ENCODE measurements around the gene DPYD. TPM values are rescaled to one million over a fixed set of nuclear protein-coding genes. Genes with fewer than 3 reads are reported as not detected.

The DPYD gene
- total and polyA plus RNA-seq, 12 donors = 4.1 to 22.0 (median 7.0) TPM

DNA sequence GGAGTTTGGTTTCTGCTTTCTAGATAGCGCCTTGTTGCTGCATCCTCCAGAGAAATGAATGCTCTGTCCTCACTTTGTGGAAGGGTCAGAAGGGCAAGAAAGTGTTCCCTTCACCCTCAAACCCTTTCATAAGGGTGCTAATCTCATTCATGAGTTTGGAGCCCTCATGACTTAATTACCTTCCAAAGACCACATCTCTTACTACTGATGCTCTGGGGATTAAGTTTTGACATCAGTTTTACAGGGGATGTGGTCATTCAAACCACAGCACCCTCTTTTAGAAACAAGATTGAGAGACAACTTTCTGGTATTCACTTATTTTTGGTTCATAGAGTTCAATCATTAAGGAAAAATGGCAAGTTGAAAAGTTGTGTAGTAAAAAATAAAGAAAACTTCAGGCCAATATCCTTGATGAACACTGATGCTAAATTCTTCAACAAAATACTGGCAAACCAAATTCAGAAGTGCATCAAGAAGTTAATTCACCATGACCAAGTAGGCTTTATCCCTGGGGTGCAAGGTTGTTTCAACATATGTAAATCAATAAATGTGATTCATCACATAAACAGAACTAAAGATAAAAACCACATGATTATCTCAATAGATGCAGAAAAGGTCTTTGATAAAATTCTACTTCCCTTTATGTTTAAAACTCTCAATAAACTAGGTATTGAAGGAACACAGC lies 757.1 kb downstream of the DPYD start:
- ATAC-seq = no peak
- H3K4me1 ChIP-seq = peaks cover 0 to 11% (median 7%) of the 10 kb centered on the region in 9 donors
- no peaks in the 10 kb centered on the region for H3K27me3 ChIP-seq
- H3K36me3 ChIP-seq = peaks cover 0 to 9% (median 0%) of the 10 kb centered on the region in 9 donors
- no peak overlapping the region for H3K27ac ChIP-seq
- WGBS, 2 donors = 92 to 98% methylated on average over 1 of the region's 1 CpG
- DNase-seq = no peak
- peaks cover 0 to 23% (median 10%) of the 10 kb centered on the region in 11 donors for H3K9me3 ChIP-seq
- H3K4me3 ChIP-seq = no peak overlapping the region
- intact Hi-C loops (cut with DNase I) = no loop called here
- TF ChIP-seq, protein P1, sequence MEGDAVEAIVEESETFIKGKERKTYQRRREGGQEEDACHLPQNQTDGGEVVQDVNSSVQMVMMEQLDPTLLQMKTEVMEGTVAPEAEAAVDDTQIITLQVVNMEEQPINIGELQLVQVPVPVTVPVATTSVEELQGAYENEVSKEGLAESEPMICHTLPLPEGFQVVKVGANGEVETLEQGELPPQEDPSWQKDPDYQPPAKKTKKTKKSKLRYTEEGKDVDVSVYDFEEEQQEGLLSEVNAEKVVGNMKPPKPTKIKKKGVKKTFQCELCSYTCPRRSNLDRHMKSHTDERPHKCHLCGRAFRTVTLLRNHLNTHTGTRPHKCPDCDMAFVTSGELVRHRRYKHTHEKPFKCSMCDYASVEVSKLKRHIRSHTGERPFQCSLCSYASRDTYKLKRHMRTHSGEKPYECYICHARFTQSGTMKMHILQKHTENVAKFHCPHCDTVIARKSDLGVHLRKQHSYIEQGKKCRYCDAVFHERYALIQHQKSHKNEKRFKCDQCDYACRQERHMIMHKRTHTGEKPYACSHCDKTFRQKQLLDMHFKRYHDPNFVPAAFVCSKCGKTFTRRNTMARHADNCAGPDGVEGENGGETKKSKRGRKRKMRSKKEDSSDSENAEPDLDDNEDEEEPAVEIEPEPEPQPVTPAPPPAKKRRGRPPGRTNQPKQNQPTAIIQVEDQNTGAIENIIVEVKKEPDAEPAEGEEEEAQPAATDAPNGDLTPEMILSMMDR (IDR thresholded peaks at IDR 0.05) = no peak

DNA sequence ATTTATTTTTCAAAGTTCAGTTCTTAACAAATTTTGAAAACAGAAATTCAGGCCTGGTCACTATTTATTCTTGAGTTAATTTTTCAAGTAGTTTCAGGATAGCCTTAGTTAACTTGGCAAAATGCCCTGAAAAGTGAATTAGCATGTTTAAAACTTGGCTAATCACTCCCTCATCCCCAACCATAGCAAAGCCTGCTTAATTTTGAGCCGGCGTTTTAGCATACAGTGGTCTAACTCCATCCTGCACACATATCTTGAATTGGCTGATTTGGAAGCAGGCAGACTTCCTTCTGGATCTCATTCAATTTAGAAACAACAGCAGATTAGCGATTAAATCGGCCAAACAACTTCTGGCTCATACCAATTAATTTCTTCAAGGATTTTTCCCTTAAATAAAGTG lies 760.0 kb downstream of the DPYD start:
- peaks cover 0 to 23% (median 10%) of the 10 kb centered on the region in 11 donors for H3K9me3 ChIP-seq
- DNase-seq = no peak
- H3K4me3 ChIP-seq = no peak overlapping the region
- peaks cover 0 to 3% (median 0%) of the 10 kb centered on the region in 9 donors for H3K36me3 ChIP-seq
- H3K27me3 ChIP-seq = no peaks in the 10 kb centered on the region
- 38 to 41% methylated on average over 4 of the region's 4 CpGs for WGBS, 2 donors
- peaks cover 0 to 11% (median 7%) of the 10 kb centered on the region in 9 donors for H3K4me1 ChIP-seq
- no peak overlapping the region for H3K27ac ChIP-seq
- TF ChIP-seq, protein P1 (IDR thresholded peaks at IDR 0.05) = no peak
- intact Hi-C loops (cut with DNase I) = no loop called here
- peak in 2 of 8 donors; percentile 23 to 58 for ATAC-seq

DNA sequence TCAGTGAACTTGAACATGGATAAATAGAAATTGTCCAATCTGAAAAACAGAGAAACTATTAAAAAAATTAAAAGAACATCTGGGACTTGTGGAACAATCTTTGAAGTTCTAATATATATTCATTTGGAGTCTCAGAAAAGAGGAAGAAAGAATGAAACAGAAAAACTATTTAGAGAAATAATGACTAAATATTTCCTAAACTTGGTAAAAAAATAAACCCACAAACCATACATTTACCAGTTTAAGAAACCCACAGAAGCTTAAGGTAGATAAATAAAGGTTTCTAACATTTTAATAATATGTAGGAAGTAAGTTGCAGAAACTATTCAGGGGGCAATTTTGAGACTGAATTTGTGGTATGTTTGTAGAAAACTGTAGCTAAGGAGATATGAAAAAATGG lies 761.5 kb downstream of the DPYD start:
- no peak for DNase-seq
- intact Hi-C loops (cut with DNase I) = no loop called here
- Histone ChIP-seq H3K36me3 (no peaks in the 10 kb centered on the region), H3K4me1 (peaks cover 0 to 11% (median 7%) of the 10 kb centered on the region in 9 donors), H3K9me3 (peaks cover 0 to 13% (median 8%) of the 10 kb centered on the region in 11 donors), H3K27me3 (no peaks in the 10 kb centered on the region), H3K27ac (no peak overlapping the region), H3K4me3 (no peak overlapping the region)
- TF ChIP-seq, protein P1 (IDR thresholded peaks at IDR 0.05) = no peak
- no peak for ATAC-seq

DNA sequence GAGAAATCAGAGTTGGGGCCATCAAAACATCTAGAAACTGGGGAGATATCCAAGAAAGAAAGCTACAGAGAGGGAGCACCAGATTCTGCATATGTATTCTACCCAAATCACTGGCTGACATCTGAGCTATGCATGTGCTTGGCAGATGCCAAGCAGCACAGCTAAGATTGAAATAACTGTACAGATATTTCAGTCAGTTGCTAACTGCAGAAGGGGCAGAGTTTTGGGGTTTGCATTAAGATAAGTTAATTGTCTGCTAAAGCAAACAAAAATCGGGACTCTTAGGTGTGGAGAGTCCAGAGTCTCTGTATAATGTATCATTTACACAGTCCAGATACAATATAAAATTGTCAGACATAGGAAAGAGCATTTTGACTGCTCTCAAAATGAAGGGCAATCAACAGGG lies 762.1 kb downstream of the DPYD start:
- Histone ChIP-seq H3K27me3 (no peaks in the 10 kb centered on the region), H3K4me3 (no peak overlapping the region), H3K27ac (no peak overlapping the region), H3K9me3 (peaks cover 0 to 7% (median 6%) of the 10 kb centered on the region in 11 donors), H3K36me3 (no peaks in the 10 kb centered on the region), H3K4me1 (peaks cover 0 to 11% (median 7%) of the 10 kb centered on the region in 9 donors)
- WGBS, 2 donors = 60 to 66% methylated on average over 1 of the region's 1 CpG
- DNase-seq (no peak), ATAC-seq (no peak)
- TF ChIP-seq, protein P1 (IDR thresholded peaks at IDR 0.05) = no peak
- intact Hi-C loops (cut with DNase I) = no loop called here

Measured in heart right ventricle (tissue), 16 donors.